Measurements from ENCODE around the gene PLPP1.

PLPP1 gene

DNA sequence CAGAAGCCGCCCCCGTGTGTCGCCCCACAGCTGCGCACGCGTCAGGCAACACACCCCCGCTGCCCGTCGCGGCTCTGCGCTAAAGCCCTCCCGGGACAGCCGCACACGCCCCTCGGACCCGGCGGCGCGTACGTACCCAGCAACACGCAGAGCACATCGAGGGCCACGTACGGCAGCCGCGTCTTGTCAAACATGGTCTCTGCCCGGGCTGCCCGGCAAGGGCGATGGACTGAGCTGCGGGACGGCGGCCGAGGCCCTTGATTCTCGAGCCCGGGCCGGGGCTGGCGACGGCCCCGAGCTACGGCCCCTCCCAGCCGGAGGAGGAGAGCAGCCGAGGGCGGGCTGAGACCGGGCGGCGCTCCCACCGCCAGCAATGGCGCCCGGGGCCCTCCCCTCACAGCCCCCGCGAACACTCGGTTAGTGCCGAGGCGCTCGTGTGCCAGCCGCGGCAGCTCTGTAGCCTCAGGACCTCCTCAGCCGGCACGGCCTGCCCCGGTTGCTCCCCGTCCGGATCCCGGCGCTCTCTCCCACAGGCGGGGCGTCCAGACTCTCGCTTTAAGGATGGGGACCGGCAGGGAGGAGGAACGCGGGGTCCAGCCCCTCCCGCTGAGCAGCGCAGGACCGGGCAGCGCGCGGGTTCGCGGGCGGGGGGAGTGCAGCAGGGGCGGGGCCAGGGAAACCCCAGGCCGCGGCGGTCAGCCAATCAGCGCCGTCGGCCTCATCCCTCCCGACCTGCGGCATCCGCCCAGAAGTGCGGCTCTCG, at the start of gene PLPP1:
PLPP1 (minus strand) TSS at position 529 of the 763 bp plus-strand sequence; CDS start at position 194, 335 bp downstream.
- peak; percentile 60 for DNase-seq

DNA sequence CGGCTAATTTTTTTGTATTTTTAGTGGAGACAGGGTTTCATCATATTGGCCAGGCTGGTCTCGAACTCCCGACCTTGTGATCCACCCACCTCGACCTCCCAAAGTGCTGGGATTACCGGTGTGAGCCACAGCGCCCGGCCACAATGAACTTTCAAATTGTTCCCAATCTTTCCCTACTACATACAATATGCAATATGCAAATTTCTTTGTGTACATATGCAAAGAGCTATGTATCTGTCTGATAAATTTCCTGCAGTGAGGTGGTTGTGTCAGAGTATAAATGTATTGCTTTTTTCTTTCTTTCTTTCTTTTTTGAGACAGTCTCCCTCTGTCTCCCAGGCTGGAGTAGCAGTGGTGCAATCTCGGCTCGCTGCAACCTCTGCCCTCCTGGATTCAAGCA, 48.8 kb upstream of the PLPP1 start:
- DNase-seq, result no peak

DNA sequence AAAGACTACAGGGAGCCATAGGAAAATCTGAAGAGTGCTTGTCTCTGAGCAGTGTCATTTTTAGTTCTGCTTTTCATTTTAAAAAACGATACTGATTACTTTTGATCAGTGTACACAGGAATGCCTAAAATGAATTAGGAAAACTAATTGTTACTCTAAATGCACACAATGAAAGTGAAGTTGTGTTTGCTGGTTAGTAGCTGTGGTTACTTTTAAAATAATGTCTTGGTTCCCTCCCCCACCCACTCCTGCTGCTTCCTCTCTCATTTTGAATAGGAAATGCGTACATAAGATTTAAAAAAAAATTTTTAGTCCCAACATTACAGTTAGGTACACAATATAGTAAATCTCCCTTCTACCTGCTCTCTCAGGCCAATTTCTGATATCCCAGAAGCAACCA, 47.5 kb upstream of the PLPP1 start:
- no peak for DNase-seq

DNA sequence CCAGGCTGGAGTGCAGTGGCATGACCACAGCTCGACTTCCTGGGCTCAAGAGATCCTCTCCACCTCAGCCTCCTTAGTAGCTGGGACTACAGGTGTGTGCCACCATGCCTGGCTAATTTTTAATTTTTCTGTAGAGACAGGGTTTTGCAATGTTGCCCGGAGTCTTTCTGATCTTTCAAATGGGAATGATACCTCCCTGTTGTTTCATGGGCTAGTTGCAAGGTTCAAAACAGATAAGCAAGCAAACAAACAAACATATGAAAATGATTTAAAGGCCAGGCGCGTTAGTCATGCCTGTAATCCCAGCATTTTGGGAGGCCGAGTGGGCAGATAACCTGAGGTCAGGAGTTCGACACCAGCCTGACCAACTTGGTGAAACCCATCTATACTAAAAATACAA, 45.3 kb upstream of the PLPP1 start:
- DNase-seq, result no peak

DNA sequence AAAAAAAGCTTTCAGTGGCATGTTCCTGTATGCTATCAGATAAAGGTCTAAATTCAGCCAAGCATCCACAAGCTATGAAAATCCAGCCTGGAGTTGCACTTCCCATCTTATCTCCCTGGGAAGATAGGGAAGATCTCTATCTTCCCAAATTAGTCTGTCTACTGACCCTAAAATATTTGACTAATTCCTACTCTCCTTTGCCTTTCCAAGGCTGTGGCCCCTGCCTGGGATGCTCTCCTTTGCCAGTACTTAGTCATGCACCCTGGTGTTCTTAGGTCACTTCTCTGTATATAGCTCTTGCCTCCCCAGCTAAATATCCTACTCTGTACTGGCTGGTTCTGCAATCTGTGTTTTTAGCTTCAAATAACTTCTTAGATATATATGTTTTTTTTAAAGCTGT, 44.0 kb upstream of the PLPP1 start:
- DNase-seq, result no peak

- DNase-seq, result no peak
Observed at GRCh38 chr5:55577353-55578060, 42.7 kb upstream of the PLPP1 start.

DNA sequence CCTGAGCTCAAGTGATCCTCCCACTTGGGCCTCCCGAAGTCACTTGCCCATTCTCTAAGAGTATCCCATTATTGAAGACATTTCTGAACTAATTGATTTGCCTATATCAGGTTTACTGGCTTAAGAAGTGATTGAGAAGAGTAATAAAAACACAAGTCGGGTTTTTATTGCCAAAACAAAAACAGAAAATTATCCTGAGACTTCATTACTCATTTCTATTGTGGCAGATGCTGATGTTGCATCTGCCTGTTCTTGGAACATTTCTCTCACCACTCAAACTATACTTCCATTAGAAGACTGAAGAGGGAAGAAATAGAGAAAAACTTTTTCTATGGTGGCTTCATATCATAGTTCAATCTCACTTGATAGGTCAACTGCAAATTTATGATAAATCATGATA, 41.9 kb upstream of the PLPP1 start:
- DNase-seq, result no peak

DNA sequence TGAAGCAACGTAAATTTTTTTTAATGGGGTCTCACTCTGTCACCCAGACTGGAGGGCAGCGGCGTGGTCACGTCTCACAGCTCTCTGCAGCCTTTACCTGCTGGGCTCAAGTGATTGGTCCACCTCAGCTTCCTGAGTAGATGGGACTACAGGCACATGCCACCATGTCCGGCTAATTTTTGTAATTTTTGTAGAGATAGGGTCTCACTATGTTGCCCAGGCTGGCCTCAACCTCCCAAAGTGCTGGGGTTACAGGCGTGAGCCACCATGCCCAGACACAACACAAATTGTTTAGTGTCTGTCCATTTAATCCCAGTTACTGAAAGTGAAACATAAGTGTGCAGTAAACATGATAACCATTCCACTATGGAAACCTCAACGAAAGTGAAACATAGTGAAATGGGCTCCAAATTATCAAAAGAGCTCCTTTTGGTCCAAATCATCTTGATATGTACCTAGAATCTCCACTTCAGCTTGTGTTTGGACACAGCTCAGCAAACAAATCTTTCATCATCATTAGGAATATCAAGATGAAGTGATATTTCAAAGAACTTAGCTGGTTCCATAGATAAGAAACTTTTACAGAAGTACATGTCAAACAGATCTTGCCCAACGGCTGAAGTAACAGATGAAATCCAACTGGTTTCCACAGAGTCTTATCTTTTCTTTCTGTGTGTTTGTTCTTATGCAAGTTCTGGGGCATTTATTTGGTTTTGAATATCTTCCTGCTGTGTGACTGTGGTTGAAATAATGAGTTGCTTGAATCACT, 41.2 kb upstream of the PLPP1 start:
- DNase-seq, result no peak

DNA sequence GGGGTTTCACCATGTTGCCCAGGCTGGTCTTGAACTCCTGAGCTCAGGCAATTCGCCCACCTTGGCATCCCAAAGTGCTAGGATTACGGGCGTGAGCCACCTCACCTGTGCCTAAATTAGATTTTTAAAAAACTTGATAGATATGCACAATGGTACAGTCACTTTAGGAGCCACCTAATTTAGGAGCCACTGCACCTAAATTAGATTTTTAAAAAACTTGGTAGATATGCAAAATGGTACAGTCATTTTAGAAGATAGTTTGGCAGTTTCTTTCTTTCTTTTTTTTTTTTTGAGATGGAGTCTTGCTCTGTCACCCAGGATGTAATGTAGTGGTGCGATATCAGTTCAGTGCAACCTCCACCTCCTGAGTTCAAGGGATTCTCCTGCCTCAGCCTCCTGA, 37.8 kb upstream of the PLPP1 start:
- no peak for DNase-seq

GRCh38 chr5:55572020-55572419, 37.3 kb upstream of the PLPP1 start:
- no peak for DNase-seq

DNA sequence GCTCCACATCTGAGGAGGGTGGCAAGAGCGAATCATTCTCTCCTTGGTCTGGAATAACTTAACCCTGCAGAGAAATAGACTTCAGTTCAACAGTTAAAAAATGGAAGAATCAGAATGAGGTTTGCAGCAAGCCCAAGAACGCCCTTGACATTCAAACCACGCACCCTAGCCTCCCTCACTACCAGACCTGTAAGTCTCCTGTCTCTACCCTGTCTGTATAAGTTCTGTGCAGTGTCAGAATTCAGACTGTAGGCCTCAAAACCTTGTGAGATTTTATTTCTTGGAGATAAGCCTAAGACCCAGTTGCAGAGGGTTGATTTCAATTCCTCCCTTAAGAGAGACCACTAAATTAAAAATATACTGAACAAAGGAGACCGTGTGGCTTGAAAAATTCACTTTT, 35.8 kb upstream of the PLPP1 start:
- DNase-seq, result no peak

DNA sequence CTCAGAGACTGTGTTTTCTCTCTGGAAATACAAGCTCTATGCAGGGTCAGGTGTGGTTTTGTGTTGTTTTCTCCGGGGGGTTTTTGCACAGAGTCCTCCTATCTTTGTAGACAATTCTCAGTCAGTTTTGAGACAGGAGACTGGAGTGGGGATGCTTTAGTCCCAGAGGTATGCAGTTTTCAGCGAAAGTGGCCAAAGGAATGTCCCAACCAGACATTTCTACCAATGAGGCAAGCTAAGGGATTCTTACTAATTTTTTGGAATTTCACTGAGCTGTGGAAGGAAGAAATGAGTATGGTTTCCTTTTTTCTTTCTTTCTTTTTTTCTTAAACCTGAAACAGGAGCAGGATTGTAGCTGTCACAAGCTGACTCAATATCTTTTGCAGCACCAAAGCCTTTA, 35.3 kb upstream of the PLPP1 start:
- no peak for DNase-seq

- no peak for DNase-seq
Observed at GRCh38 chr5:55569513-55569865, 34.7 kb upstream of the PLPP1 start.

- DNase-seq, result no peak
Observed at GRCh38 chr5:55568654-55569512, 34.1 kb upstream of the PLPP1 start.

- DNase-seq, result no peak
Observed at GRCh38 chr5:55564721-55565120, 30.0 kb upstream of the PLPP1 start.

- DNase-seq, result no peak
Observed at GRCh38 chr5:55558484-55558883, 23.7 kb upstream of the PLPP1 start.

GRCh38 chr5:55557123-55557522, 22.4 kb upstream of the PLPP1 start:
- DNase-seq, result no peak

DNA sequence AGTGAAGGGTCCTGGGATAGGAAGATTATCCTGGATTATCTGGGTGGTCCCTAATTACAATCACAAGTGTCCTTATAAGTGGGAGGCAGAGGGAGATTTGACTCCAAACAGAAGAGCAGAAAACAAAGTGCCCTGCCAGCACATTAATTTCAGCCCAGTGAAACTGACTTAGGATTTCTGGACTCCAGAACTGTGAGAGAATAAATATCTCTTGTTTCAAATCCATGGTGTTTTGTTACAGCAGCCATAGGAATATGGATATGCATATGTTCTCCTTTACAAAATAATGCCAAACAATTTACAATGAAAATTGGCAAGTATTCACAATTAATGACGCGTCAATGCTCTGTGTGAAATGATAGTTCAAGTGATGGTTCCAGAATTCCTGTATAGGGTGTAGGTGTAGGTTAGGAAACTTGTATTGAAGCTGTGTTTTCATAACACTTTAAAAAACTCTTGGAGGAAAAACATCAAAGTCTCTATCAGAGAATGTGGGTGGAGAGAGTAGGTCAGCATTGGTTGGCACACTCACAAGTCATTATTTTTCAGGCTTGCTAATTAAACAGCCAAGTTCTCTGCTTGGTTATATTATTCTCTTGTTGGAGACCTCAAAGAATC, 19.9 kb upstream of the PLPP1 start:
- DNase-seq, result no peak

DNA sequence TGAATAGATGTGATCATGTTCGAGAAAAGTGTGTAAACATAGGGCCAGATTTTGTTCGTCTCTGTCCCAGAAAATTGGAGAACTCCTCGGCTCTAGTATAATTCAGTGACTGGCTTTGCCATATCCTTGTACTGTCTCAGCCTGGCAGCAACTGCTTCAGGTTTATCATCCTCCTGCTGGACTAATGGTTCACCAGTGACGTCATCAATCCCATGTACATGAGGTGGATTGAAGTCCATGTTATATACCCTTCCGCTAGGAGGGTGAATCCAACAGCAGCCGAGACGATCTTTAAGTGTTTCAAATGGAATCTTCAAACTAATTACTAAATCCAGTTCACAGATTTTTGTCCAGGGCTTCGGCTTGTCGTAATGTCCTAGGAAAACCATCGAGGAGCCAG, 17.1 kb upstream of the PLPP1 start:
- no peak for DNase-seq

DNA sequence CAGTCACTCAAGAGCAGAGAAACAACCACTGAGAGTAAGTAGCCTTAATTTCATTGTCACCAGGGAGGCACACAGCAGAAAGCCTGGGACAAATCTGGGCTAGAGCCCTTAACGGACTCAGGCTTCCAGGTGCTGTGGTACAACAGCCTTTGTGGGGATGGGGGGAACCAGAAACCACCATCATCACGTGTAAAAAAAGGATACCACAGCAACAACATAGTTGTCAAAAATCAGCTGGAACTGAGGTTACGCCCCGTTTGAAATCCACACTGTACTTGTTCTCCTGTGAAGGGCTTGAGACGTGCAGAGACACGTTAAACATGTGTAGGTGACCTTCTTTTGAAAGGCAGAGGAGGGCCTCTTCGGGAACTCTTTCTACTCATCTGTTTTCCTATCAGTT, 16.6 kb upstream of the PLPP1 start:
- DNase-seq, result peak; percentile 42

- no peak for DNase-seq
Observed at GRCh38 chr5:55547781-55548180, 13.0 kb upstream of the PLPP1 start.

DNA sequence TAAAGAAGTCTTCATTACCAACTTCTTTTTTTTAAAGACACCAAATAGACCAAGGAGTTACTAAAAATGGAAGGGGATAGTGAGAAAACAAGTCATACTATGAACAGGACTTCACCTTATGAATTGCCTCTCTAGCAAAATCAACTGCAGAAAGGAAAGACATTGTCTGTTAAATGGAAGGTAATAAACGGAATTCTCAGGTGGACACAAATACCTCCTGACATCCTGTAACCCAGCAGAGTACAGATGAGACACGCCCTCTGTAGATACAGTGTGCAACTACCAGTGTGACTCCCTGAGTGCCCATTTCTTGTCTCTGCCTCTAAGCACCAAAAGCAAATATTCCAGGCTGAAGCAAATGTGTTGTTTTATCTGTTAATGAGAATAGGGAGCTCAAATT, 12.2 kb upstream of the PLPP1 start:
- no peak for DNase-seq

GRCh38 chr5:55544341-55544740, 9.6 kb upstream of the PLPP1 start:
- DNase-seq, result no peak
